Cardiac septum (tissue), 1 donor: Measurements from ENCODE around the gene SNX19. TPM values are rescaled to one million over a fixed set of nuclear protein-coding genes. Genes with fewer than 3 reads are reported as not detected.

ENCODE experiments used
- DNase-seq: peaks from one replicate; pipeline ENCODE4 v3.0.0-alpha.2; 2020; ENCODE audit warnings: low spot score
- intact Hi-C: fragments of 100-400 bp; cut with DNase I; formaldehyde crosslinking; loops from one replicate; pipeline ENCODE4 v1.14.0; 2022
- total RNA-seq: library from RNA; stranded (reverse); fragmentation: NEBNext Ultra II Directional; extraction: Animal tissue kit (Norgen Biotek cat#: 25700); gene quantifications from one replicate; pipeline ENCODE4 v1.2.1, GENCODE V29; 2021
- donor health status: DM: no; HTN: no; CAD: no.

SNX19 gene
- total RNA-seq, 1 donor from 2014 or later, result 45.9 TPM

DNA sequence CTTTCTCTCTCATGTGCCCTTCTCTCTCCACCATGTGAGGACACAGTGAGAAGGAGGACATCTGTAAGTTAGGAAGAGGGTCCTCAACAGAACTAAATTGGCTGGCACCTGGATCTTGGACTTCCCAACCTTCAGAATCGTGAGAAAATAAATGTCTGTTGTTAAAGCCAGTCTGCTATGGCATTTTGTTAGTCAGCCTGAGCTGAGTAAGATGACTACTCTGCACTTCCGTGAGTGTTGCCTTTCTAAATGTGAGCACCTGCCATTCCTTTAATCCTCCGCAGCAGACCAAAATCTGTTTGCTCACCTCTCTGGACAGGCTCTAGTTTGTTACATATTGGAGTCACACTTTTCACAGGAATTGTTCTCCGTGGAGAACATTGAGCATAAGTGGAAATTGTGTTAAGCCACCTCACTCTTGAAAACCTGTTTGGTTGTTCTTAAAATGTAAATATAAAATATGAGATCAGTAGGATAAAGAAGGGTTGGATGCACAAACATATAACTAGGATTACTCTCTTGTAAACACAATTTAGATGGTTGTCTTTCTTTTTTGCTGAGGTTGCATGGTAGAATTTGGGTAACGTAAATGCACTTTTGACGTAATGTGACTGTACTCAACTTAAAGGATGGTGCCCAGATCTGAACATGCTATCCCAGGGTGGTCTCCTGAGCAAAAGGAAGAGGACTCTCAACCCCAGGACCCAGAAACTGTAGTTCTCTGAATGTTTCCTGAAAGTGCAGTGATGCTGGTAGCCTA, 65.9 kb downstream of the SNX19 start:
- intact Hi-C loops, result no loop called here
- no peak for DNase-seq

DNA sequence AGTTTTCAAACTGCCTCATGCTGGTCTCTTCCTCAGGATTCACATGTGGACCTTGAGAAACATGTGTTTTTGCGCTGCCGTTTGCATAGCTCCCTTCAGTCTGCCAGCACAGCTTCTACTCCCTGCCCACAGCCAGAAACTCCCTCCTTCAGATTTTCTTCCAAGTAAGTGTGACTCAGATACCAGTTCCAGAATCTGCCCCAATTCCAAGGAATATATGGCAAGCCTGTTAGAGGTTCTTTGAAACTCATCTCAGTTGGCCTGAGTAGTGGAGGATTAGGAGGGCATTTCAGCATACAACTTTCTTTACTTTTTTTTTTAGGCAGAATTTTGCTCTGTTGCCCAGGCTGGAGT, 67.1 kb downstream of the SNX19 start:
- intact Hi-C loops, result no loop called here
- no peak for DNase-seq

DNA sequence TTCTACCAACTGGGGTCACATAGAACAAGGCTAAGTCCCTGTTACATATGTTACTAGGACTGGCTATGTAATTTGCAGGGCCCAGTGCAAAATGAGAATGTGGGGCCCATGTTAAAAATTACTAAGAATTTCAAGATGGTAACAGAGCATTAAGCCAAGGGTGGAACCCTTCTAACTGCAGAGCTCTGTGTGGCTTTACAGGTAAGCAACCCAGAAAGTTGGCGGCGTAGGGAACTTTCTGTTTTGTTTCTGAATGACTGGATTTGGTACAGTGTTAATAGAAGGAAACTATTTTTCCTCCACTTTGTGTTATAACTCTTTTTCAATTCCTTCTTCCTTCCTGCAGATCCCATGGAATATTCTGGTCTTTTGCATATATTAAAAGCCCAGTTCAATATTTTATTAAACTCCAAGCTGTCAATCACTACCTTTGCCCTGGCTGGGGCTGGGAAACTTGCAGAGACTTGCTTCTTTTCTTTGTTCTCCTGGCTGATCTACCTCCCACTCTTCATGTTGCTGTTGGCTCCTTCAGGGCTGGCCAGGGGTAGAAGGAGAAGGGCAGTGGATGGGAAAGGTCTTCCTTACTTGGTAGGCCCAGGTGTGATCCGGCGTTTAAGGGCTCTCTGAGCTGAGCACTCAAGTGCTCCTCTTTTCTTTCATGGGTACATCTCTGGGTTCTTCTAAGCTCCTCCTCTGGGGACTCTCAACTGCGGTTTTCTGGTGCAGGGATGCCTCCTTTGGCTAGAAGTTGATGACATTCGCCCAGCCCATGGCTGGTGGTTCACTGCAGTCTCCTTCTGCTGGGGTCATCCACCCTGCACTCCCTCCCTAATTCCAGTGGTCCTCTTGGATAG, 67.7 kb downstream of the SNX19 start:
- intact Hi-C loops, result no loop called here
- DNase-seq, result no peak

DNA sequence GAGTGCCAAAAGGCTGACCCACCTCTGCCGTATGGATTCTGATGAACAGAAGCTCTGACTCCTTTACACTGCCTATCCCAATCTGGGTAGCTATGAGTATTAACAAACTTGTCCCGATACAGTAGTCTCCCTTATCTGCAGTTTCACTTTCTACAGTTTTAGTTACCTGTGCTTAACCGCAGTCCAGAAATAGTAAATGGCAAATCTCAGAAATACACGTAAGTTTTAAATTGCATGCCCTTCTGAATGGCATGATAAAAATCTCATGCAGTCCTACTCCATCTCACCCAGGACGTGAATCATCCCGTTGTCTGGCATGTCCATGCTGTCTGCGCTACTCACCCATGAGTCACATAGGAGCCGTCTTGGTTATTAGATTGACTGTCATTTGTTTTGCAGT, 68.8 kb downstream of the SNX19 start:
- intact Hi-C loops, result no loop called here
- no peak for DNase-seq

DNA sequence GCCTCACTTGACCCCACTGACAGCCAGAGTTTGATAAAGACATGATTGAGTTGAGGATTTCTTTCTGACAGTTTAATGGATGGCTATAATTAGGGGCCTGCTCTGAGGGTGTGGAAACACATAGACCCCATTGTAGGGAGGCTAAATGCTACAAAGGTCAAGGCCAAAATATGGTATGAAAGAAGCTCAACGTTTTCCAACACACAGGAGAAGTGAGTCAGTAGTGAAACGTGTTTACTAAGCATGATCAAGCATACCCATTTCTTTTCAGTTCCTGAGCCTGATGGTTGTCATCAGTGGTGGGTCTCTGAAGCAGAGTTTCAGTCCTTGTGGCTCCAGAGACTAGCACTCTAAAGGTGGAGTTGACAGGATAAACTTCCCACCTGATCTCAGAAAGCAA, 69.7 kb downstream of the SNX19 start:
- no peak for DNase-seq
- intact Hi-C loops, result no loop called here

DNA sequence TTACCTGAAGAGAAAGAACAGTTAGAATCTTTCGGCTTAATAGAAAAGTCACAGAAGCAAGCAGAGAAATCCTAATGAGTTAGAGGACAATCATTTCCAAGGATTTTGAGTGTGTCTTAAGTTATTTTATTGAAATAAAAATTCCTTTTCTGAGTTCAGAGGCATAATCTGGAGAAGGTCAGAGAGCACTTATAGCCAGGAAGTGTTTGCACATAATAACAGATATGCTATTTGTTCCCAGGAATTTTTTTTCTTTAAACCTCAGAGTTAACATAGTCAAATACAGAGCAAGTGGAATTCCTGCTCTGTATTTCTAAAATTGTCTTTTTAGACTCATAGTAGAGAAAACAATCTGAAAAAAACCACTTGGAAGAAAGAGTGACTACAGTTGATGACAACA, 74.3 kb downstream of the SNX19 start:
- intact Hi-C loops, result no loop called here
- DNase-seq, result no peak

DNA sequence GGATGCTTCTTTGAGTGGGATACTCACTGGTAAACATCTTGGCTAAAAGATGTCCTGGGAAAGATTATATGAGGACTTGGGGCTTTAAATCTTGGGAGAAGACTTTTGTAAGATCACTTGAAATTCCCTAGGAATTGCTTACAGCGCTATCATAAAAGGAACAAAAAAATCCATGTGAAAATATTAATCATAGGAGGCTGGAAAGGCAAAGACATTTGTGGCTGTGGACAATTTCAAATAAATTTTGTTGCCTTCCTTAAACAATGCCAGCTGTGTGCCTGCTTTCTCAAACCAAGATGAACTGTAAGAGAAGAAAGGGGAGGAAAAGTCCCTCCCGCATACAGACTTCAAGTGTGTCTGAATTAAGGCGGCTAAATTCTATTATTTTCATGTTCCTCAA, 75.6 kb downstream of the SNX19 start:
- DNase-seq, result no peak
- intact Hi-C loops, result no loop called here

DNA sequence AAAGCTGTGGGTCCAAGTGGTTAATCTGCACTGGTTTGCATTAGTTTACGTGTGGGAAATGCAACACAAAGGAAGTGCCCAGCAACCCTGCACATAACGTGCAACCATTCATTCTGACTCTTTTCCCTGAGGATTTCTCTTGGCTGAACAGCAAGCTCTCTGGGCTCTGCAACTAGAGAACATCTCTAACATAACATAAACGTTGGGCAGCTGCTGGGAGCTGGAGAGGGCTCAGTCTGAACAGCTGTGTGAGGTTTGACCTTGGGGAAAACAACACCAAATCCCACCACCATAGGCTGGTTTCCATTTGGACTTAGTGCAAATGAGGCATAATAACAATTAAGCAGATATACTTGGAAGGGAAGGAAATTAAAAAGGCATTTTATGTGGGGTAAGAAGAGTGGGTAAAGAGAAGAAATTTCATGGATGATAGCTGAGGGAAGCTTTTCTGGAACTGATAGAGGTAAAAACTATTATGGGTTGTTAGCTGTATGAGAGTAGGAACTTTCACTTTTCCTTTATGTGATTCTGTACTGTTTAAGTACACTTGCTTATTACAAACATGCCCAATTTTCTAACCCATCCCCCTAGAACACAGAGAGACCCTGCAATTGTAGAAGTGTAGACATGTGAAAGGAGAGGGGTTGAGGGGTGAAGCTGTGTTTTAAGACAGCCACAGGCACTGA, 76.2 kb downstream of the SNX19 start:
- intact Hi-C loops, result no loop called here
- DNase-seq, result no peak

DNA sequence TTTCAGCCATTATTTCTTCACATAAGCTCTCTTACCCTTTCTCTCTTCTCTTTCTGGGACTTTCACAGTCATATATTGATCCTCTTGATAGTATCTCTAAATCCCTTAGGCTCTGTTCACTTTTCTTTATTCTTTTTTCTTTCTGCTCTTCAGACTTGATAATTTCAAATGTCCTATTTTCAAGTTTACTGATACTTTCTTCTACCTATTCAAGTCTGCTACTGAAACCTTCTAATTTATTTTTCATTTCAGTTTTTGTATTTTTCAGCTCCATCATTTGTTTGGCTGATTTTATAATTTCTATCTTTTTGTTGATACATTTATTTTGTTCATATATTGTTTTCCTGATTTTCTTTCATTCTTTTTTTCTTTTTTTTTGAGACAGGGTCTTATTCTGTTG, 79.1 kb downstream of the SNX19 start:
- no peak for DNase-seq
- intact Hi-C loops, result no loop called here

DNA sequence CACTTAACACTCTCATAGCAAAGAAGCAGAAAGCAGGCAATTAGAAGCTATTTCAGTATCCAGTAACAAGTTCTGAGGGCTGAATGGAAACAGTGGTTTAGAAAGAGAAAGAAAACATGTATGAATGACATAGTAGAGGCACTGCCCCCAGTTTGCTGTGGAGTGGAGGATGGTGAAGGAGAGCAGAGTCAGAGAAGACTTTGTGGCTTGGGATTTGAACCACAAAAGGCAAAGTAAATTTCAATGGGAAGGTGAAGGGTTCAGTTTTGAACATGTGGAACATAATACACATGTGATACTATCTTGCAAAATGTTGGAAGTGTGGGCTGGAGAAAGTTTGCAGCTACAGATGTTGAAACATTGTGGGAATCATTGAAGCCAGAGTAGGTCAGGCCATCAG, 81.4 kb downstream of the SNX19 start:
- intact Hi-C loops, result no loop called here
- DNase-seq, result no peak

DNA sequence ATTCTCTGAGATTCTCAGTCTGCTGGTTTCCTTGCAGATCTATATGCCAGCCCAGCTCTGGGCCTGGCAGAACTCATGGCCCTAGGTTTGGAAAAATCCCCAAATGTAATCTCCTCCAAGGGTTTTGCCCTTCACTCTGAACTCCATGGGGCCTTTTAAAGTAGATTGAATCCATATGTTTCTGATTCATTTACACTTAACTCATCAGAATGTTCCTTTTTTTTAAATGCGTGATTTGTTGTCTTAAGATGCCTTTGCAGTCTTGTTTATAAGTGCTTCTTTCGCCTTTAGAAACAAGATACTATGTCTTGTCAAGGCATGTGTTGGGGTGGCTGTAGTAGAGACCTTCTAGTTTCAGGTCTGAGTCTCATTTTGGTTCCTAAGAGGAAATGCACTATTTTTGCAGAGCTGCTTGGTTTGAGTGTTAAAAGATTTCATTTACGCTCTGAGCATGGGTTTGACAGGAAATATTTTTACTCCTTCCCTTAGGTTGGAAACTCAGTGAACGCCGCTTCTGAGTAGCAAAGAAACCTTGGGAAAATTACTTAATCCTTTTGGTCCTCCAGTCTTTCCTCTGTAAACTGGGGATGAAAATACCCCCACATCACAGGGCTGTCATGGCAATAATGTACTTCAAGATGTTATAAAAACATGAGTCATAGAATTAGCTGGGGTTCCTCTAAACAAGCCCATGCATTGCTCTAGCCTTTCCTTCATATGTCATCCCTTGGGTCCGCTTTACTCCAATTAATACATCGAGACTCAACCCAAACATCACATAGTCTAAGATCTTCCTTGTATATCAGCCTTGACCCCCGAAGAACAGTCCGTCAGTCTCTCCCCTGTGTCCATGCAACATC, 83.5 kb downstream of the SNX19 start:
- intact Hi-C loops, result no loop called here
- DNase-seq, result no peak

DNA sequence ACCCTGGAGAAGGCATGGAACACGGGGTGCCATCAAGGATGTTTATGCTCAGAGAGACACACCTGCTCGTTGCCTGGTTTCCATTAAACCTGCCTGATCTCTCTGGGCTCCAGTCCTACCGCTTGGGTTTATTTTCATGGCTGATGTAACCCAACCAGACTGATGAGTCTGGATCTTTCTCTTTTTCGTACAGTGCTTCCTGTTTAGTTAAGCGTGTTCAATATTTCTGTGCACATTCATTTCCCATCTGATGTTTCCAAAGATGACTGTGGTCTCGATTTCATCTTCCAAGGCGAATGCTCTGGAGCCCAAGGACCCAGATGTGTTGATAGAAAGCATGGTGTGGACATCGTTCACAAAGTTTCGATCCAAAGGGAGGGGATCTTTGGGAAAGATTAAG, 84.3 kb downstream of the SNX19 start:
- DNase-seq, result no peak
- intact Hi-C loops, result no loop called here

DNA sequence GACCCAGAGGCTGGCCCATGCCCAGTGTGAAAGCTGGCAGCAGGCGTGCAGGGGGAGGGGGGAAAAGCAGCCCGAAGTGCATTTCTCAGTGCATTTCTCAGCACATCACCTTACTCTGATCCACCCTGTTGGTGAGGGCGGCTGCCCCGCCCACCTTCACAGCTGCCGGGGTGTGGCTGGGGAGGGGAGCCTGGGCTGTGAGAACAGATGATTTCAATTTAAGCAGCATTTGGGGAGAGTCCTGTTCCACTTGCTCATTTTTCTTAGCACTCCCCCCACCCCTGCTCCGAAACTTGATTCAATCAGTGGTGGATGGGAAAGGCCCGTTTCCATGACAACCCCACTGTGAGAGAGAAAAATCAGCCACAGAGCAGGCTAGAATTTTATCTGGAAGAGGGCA, 84.8 kb downstream of the SNX19 start:
- DNase-seq, result no peak
- intact Hi-C loops, result no loop called here

DNA sequence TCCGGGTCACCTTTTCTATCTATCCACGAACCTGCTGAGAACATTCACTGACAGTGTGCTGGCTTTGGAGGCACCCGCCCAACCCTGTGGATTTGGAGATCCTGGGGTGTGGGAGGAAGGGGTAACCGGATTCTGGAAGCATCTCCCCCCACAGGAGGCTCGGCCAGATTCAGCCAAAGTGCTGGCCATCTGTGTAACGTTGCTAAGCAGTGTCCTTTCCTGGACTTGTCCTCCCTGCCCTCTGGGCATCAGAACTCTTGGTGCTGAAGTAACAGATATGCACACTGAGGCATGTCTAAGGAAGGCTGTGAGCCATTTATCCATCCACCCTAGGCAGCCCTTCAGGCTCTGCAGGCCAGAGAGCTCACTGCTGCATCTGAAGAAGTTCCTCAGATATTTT, 85.7 kb downstream of the SNX19 start:
- DNase-seq, result no peak

DNA sequence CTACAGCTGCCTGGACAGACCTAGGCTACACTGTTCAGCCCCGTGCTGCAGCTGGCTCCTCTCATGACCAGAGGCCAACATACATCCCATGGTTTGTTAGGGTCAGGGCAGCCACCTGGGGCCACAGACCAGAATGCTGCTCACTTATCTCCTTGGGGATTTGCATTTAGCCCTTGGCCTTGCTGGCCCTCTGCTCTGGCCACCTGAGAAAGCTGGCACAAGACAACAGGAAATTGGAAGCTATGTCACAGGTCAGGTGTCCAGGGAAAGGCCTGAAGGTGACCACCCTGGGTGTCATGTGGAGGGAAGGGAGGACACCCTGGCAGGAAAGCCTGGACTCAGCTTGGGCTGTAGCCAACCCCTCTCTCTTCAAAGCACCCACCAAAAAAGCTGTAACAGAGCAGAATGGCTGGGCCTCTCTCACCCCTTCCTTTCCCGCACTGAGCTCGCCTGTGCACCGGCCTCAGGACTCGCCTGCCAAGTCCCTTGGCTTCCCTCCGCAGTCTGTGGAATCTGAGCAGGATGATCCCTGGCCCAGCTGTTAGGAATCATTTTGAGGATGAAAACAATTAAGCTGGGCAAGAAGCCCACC, 86.3 kb downstream of the SNX19 start:
- intact Hi-C loops, result loop anchor here (5.0 kb wide), 2 partner anchors 32 to 378 kb away; no protein-coding TSS in a partner anchor
- no peak for DNase-seq

More for the DNA sequence above, 85.7 kb downstream of the SNX19 start:
- intact Hi-C loops, result no loop called here

DNA sequence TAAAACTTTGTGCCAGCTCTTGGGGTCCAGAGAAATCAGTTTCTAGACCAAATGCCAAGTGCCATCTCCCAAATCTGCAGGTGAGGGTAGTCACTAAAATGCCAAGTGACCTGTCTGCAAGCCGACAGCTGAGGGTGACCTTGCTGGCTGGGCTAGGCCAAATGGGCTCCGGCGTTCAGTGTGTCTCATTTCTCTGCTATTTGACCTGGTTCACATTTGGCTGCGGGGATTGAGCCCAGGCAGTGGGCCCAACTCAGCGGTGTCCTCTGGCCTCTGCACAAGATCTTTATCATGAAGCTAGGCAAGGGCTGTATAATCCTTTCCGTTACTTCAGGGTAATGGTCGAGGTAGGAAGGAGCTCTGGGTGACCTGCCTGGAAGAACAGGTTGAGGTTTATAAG, 87.5 kb downstream of the SNX19 start:
- intact Hi-C loops, result loop anchor here (1.0 to 5.0 kb wide), 3 partner anchors 34 to 394 kb away; no protein-coding TSS in a partner anchor
- no peak for DNase-seq

DNA sequence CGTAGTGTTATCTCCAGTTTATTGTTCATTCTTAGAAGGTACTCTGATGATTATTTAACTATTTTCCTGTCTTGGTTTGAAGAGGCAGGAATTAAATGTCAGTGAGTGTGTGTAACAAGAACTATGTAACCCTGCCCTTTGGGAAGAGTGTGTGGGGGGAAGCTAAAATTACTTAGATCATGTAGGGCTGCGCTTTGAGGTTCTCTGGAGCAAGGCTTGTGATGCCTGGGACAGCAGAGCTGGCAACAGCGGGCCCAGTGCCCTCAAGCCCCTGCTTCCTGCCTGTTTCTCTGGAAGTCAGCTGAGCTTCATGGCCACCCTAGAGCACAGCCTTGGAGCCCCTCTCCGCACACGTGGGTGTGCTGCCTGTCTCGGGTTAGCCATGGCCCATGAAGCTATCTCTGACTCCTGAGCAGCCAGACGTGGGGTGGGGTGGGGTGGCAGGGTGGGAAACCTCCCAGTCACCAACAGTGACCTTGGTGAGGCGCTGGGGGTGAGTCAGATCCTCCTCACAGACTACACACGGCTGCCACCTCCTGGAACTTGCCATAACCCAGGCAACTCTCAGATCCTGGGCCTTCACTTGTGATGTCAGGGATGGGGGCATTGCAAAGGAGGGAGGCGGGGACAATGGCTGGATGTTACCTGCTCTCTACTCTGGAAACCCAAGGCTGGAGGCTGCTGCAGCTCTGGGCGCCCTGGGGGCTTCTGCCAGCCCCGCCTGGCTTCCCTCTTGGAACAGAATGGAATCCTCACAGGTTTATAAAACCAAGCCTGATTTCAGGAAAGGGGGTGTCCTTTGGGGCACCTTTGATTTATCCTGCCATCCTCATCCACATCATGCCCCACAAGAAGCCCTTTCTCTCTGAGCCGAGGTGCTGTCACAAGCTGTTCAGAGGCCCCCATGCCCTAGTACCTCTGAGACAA, 88.6 kb downstream of the SNX19 start:
- DNase-seq, result no peak
- intact Hi-C loops, result loop anchor here (1.0 to 5.0 kb wide), 3 partner anchors 35 to 393 kb away; no protein-coding TSS in a partner anchor

DNA sequence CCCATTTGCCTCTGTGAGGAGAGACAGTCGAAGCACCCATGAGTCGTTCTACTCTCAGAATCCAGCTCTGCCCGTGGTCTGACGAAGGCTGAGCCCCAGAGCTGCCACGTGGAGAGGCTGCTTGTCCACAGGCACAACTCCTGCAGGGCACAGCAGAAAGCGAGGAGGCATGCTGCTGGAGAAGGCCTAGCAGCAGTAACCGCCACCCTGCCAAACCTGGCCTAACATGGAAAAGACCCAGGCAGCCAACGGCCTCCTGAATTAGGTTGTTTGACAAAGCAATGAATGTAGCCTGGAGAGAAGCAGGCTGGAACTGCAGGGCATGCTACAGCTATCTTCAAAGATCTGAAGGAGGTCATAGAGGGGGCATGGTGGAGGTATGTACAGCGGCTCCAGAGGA, 89.7 kb downstream of the SNX19 start:
- no peak for DNase-seq
- intact Hi-C loops, result loop anchor here (5.0 kb wide), 2 partner anchors 36 to 374 kb away; no protein-coding TSS in a partner anchor
